ENCODE results near the gene UBXN11.

UBXN11 gene

DNA sequence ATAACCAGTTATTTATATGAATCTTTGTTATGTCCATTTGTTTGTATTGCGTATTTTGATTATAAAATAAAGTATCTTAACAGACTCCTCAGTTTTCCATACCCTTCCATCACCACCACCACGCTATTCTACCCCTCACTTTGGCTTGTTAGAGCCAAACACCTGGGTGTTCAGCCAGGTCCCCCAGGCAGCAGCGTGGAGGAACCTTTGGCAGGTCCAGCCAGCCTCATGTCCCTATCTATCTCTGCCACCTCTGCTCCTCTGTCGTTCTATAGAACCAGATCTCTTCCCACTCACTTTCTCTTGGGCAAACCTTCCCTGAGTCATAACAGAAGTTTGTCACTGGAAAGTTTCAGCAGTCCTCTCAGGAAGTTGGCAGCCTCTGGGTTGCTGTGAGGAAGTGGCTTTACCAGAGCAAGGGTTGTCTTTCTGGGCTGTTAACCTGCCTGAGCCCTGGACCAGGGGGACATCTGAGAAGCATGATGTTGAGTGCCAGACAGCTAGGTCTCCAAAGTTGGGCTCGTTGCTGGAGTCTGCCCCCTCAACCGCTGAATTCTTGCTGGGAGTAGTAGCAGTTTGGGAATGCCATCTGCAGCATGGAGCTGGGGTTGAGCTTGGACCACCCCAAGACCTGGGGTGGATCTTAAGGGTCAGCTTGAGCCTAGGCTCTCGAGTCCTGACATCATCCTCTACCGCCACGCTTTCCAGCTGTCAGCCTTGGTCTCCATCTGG lies 27.5 kb downstream of the UBXN11 start:
- TF ChIP-seq, protein P1, sequence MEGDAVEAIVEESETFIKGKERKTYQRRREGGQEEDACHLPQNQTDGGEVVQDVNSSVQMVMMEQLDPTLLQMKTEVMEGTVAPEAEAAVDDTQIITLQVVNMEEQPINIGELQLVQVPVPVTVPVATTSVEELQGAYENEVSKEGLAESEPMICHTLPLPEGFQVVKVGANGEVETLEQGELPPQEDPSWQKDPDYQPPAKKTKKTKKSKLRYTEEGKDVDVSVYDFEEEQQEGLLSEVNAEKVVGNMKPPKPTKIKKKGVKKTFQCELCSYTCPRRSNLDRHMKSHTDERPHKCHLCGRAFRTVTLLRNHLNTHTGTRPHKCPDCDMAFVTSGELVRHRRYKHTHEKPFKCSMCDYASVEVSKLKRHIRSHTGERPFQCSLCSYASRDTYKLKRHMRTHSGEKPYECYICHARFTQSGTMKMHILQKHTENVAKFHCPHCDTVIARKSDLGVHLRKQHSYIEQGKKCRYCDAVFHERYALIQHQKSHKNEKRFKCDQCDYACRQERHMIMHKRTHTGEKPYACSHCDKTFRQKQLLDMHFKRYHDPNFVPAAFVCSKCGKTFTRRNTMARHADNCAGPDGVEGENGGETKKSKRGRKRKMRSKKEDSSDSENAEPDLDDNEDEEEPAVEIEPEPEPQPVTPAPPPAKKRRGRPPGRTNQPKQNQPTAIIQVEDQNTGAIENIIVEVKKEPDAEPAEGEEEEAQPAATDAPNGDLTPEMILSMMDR (conservative IDR thresholded peaks at IDR 0.05; ENCODE audit: low read length): no peak
- H3K4me3 ChIP-seq (ENCODE audit: low read length): peak overlapping the region; percentile 80
- DNase-seq (ENCODE audit: low read depth): peak; percentile 68

DNA sequence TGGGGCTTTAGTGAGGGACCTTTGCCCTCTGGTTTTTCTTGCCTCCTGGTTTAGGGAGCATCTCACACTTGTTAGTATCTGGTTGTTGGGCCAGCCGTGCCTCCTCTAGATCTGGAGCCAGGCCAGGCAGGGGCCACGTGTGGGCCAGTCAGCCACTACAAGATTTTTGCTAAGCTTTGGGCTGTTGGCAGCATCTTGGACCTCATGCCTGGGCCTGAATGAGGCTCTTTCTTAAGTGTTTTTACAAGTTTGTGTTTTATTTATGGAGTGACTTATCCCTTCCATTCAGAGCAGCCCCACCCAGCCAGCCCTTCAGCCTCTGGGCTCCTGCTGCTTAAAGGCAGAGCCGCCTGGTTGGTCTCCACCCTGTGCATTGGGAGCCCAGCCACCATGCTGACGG lies 28.1 kb downstream of the UBXN11 start:
- TF ChIP-seq, protein P1 (conservative IDR thresholded peaks at IDR 0.05; ENCODE audit: low read length): no peak
- peak; percentile 82 for DNase-seq (ENCODE audit: low read depth)
- no peak overlapping the region for H3K4me3 ChIP-seq (ENCODE audit: low read length)

DNA sequence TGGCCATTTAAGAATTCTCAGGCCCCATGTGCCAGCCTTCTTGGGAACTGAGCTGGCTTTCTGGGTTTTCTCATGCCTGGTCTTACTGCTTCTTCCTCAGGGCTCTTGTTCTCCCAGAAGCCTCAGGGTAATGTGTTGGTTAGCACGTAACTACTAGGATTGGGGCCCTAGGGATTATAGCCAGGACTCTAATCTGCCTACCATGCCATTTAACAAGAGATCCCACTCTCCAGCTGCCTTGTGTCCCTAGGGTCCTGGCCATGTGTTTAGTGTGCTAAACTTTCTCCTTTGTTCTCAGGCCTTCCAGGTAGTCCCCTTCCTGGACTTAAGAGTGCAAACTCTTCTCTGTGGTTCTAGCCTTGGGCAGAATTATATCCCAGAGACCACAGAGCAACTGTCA lies 28.7 kb downstream of the UBXN11 start:
- TF ChIP-seq, protein P1 (conservative IDR thresholded peaks at IDR 0.05; ENCODE audit: low read length): no peak
- no peak overlapping the region for H3K4me3 ChIP-seq (ENCODE audit: low read length)
- DNase-seq (ENCODE audit: low read depth): no peak

DNA sequence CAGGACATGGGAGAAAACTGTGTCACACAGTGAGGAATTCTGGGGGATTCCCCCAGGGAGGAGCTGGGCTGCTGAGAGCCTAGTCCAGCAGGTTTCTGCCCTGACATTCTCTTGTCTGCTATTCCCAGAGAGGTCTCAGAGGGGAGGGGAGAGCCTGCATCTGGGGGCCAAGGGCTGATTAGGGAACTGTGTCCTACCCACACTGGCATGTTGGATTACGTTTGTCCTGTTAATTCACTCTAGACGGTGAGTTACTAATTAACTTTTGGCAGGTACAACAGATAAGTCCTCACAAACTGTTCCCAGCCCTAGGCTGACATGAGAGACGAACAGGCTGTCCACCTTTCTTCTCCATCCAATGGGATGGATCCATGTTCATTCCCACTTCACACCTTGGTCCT lies 29.2 kb downstream of the UBXN11 start:
- TF ChIP-seq, protein P1 (conservative IDR thresholded peaks at IDR 0.05; ENCODE audit: low read length): no peak
- DNase-seq (ENCODE audit: low read depth): no peak
- H3K4me3 ChIP-seq (ENCODE audit: low read length): no peak overlapping the region

DNA sequence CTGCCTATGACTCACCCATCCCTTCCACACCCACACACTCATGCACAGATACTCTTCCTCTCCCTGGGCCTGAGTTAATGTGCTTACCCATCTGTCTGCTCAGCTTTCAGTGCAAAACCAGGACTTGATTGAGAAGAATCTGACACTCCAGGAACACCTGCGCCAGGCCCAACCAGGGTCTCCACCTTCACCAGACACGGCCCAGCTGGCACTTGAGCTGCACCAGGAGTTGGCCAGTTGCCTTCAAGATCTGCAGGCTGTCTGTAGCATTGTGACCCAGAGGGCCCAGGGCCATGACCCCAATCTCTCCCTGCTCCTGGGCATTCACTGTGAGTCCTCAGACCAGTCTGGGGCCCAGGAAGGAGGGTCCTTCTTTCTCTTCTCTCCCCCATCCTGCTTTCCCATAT lies 30.0 kb downstream of the UBXN11 start:
- DNase-seq (ENCODE audit: low read depth): no peak
- TF ChIP-seq, protein P1 (conservative IDR thresholded peaks at IDR 0.05; ENCODE audit: low read length): no peak
- H3K4me3 ChIP-seq (ENCODE audit: low read length): no peak overlapping the region

DNA sequence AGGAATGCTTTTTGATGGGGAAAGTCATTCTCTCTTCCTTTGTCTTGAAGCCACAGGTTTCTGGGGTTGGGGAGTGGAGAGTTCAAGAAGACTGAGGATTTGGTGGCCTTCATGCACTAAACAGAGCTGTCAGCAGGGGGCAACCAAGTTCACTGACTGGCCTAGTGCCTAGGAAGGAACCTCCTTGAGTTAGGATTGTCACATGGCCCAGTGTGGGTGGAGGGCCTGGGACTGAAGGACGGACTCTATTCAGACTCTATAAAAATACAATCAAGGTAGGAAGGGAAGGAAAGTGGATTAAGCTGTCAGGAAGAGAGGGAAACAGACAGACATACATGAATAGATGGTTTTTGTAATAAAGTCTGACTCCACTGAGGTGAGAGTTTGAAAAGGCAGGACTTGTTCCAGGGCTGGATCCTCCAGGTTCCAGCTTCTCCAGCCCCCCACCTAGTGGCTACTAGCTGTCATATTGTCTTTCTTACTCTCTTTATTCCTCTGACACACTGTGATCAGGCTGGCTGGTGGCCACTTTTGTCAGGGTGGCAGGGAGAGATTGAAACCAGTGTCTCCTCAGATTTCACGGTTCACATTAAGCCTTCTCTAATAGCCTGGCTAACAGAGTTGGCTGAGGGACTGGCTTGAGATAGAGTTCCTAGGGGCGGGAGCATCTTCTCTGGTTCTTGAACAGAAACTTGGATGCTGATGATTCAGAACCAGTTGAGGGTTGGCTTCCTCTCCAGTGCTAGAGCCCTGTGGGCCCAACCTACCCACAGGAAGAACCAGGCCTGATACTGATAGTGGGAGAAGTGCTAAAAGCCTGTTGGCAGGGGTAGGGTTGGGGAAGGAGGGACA lies 30.6 kb downstream of the UBXN11 start:
- H3K4me3 ChIP-seq (ENCODE audit: low read length): no peak overlapping the region
- DNase-seq (ENCODE audit: low read depth): peak; percentile 97
- TF ChIP-seq, protein P1 (conservative IDR thresholded peaks at IDR 0.05; ENCODE audit: low read length): peak; percentile 81

All from AG10803 (cell line).